H1 (cell line): ENCODE data around the gene TAT. TPM values are rescaled to one million over a fixed set of nuclear protein-coding genes. Genes with fewer than 3 reads are reported as not detected.

Experiments used
- CTCF ChIA-PET: fragments of 300-600 bp; sonication (Branson Sonifier 250); formaldehyde crosslinking; loops from one replicate; lab custom pipeline; 2021; ENCODE audit not compliant: partially characterized antibody; lab: Charles Lee
- POLR2A ChIA-PET: fragments of 300-600 bp; sonication (Branson Sonifier 250); formaldehyde crosslinking; loops from one replicate; lab custom pipeline; 2021; ENCODE audit warnings: inconsistent platforms; ENCODE audit not compliant: partially characterized antibody; lab: Charles Lee
- DNase-seq, 2 experiments: peaks; one replicate each; pipeline versions ENCODE4 v3.0.0 to v3.0.0-alpha.2; 2010 to 2022; ENCODE audit warnings: low spot score in 2 of 2, low read depth in 1 of 2, mixed read lengths in 1 of 2
- FAIRE-seq: peaks from 2 replicates; lab custom pipeline; 2011; peaks lifted over from hg19 to GRCh38; lab: Jason Lieb, UNC
- H2AFZ ChIP-seq: 2 replicates; pipeline ENCODE4 v1.8.1; 2012; ENCODE audit warnings: low read length, inconsistent platforms
- H2AK5ac ChIP-seq: 2 replicates; pipeline ENCODE4 v1.6.1; 2013; ENCODE audit warnings: low read depth, low read length
- H2BK120ac ChIP-seq: replicated peaks from 2 replicates; pipeline ENCODE3; 2013; ENCODE audit warnings: low read depth, low read length, inconsistent platforms
- H2BK12ac ChIP-seq: 2 replicates; pipeline ENCODE4 v1.6.1; 2013; ENCODE audit warnings: low read depth, low read length
- H2BK15ac ChIP-seq: 2 replicates; pipeline ENCODE4 v1.6.1; 2013; ENCODE audit warnings: low read length
- H2BK20ac ChIP-seq: 2 replicates; pipeline ENCODE4 v1.6.1; 2013; ENCODE audit warnings: low read length
- H2BK5ac ChIP-seq: 2 replicates; pipeline ENCODE4 v1.6.1; 2013; ENCODE audit warnings: low read depth, low read length
- H3K14ac ChIP-seq: 2 replicates; pipeline ENCODE4 v1.6.1; 2013; ENCODE audit warnings: inconsistent platforms; ENCODE audit not compliant: insufficient read length
- H3K18ac ChIP-seq: 2 replicates; pipeline ENCODE4 v1.6.1; 2013; ENCODE audit warnings: low read length; ENCODE audit errors: extremely low read depth
- H3K23ac ChIP-seq: 2 replicates; pipeline ENCODE4 v1.6.1; 2013; ENCODE audit warnings: inconsistent platforms; ENCODE audit not compliant: insufficient read length
- H3K23me2 ChIP-seq: 2 replicates; pipeline ENCODE4 v1.6.1; 2013; ENCODE audit warnings: low read depth, low read length
- H3K27ac ChIP-seq: 2 replicates; pipeline ENCODE4 v1.6.1; 2011; ENCODE audit warnings: low read depth, low read length, inconsistent platforms
- H3K27me3 ChIP-seq, 4 experiments: replicated peaks in 1 of 4; 1 replicate in 1 of 4; 2 replicates in 3 of 4; pipeline versions ENCODE4 v1.6.1 to v1.8.1; 2011 to 2013; ENCODE audit warnings: low read length in 3 of 4, mild to moderate bottlenecking in 3 of 4, inconsistent platforms in 2 of 4, mixed read lengths in 2 of 4, moderate library complexity in 1 of 4; ENCODE audit not compliant: control insufficient read depth in 3 of 4, insufficient read depth in 3 of 4; ENCODE audit errors: extremely low read depth in 1 of 4
- H3K36me3 ChIP-seq, 4 experiments: 2 replicates each; pipeline versions ENCODE4 v1.6.1 to v1.8.1; 2011 to 2013; ENCODE audit warnings: mild to moderate bottlenecking in 4 of 4, low read length in 3 of 4, moderate library complexity in 2 of 4, control low read depth in 1 of 4, inconsistent platforms in 1 of 4; ENCODE audit not compliant: insufficient read depth in 4 of 4, control insufficient read depth in 2 of 4
- H3K4ac ChIP-seq: replicated peaks from 2 replicates; pipeline ENCODE3; 2013; ENCODE audit warnings: low read length, low read depth, mixed read lengths, inconsistent platforms; ENCODE audit not compliant: insufficient read length
- H3K4me1 ChIP-seq, 4 experiments: replicated peaks in 1 of 4; 1 replicate in 1 of 4; 2 replicates in 3 of 4; pipeline versions ENCODE4 v1.6.1 to v1.8.1; 2011 to 2013; ENCODE audit warnings: low read length in 3 of 4, inconsistent platforms in 2 of 4, mixed read lengths in 1 of 4; ENCODE audit not compliant: insufficient read depth in 4 of 4, control insufficient read depth in 3 of 4
- H3K4me2 ChIP-seq, 2 experiments: 2 replicates each; pipeline versions ENCODE4 v1.6.1 to v1.8.1; 2011 to 2013; ENCODE audit warnings: low read depth in 2 of 2, low read length in 2 of 2, control low read depth in 1 of 2, inconsistent platforms in 1 of 2, mild to moderate bottlenecking in 1 of 2; ENCODE audit not compliant: insufficient read depth in 1 of 2
- H3K4me3 ChIP-seq, 4 experiments: fragments of 200-600, 300-600 bp in 1 of 4; sonication (generic), shearing (Covaris generic), sonication (Bioruptor Twin) in 1 of 4; 2 replicates each; pipeline versions ENCODE4 v1.5.1 to v1.8.1; 2011 to 2016; ENCODE audit warnings: low read length in 4 of 4, low read depth in 3 of 4, control low read depth in 2 of 4, inconsistent platforms in 2 of 4, mild to moderate bottlenecking in 2 of 4, mixed read lengths in 1 of 4, moderate library complexity in 1 of 4; ENCODE audit not compliant: insufficient read depth in 2 of 4; ENCODE audit errors: extremely low read depth in 1 of 4
- H3K56ac ChIP-seq: replicated peaks from 2 replicates; pipeline ENCODE3; 2013; ENCODE audit warnings: low read depth, mild to moderate bottlenecking, mixed read lengths, low read length, inconsistent platforms; ENCODE audit not compliant: insufficient read length
- H3K79me1 ChIP-seq: 2 replicates; pipeline ENCODE4 v1.6.1; 2013; ENCODE audit warnings: low read depth, low read length, control low read depth
- H3K79me2 ChIP-seq, 2 experiments: 2 replicates each; pipeline versions ENCODE4 v1.6.1 to v1.8.1; 2012 to 2013; ENCODE audit warnings: low read length in 2 of 2, mild to moderate bottlenecking in 2 of 2, inconsistent platforms in 1 of 2; ENCODE audit not compliant: insufficient read depth in 2 of 2, control insufficient read depth in 1 of 2
- H3K9ac ChIP-seq, 4 experiments: replicated peaks in 1 of 4; 1 replicate in 1 of 4; 2 replicates in 3 of 4; pipeline versions ENCODE4 v1.6.1 to v1.8.1; 2011 to 2013; ENCODE audit warnings: low read depth in 3 of 4, low read length in 3 of 4, control low read depth in 2 of 4, mild to moderate bottlenecking in 2 of 4, moderate library complexity in 2 of 4, inconsistent platforms in 1 of 4; ENCODE audit errors: extremely low read depth in 1 of 4
- H3K9me3 ChIP-seq, 2 experiments: 2 replicates each; pipeline versions ENCODE4 v1.6.1 to v1.8.1; 2012 to 2013; ENCODE audit warnings: mild to moderate bottlenecking in 2 of 2, moderate library complexity in 2 of 2, control low read depth in 1 of 2, inconsistent platforms in 1 of 2, low read depth in 1 of 2, low read length in 1 of 2, mixed read lengths in 1 of 2; ENCODE audit not compliant: insufficient read depth in 2 of 2
- H4K20me1 ChIP-seq, 2 experiments: replicated peaks in 1 of 2; 2 replicates each; pipeline versions ENCODE3 to v1.8.1; 2011 to 2013; ENCODE audit warnings: inconsistent platforms in 2 of 2, low read length in 2 of 2, mild to moderate bottlenecking in 1 of 2; ENCODE audit not compliant: insufficient read depth in 2 of 2, control insufficient read depth in 1 of 2
- H4K5ac ChIP-seq: 2 replicates; pipeline ENCODE4 v1.6.1; 2013; ENCODE audit warnings: low read length, low read depth, mixed read lengths, inconsistent platforms; ENCODE audit not compliant: insufficient read length
- H4K8ac ChIP-seq: 2 replicates; pipeline ENCODE4 v1.8.0; 2013; ENCODE audit warnings: mild to moderate bottlenecking, moderate library complexity, low read length, inconsistent platforms; ENCODE audit not compliant: insufficient read depth; ENCODE audit errors: extremely low read depth
- H4K91ac ChIP-seq: replicated peaks from 2 replicates; pipeline ENCODE3; 2013; ENCODE audit warnings: low read length, mixed read lengths, inconsistent platforms; ENCODE audit not compliant: insufficient read length
- CBX8 ChIP-seq: fragments of 300-800, 300-1000 bp; sonication (generic); IDR thresholded peaks from 2 replicates; pipeline ENCODE4 v1.7.1; 2016; ENCODE audit warnings: low read depth, low read length, borderline replicate concordance
- CEBPB ChIP-seq: IDR thresholded peaks from 2 replicates; pipeline ENCODE4 v1.6.1; 2012; ENCODE audit warnings: low read depth, low read length
- CHD2 ChIP-seq: IDR thresholded peaks from 2 replicates; pipeline ENCODE4 v1.6.1; 2012; ENCODE audit warnings: low read length, improper control_type of control experiment
- FOSL1 ChIP-seq: IDR thresholded peaks from 2 replicates; pipeline ENCODE4 v1.6.1; 2011; ENCODE audit warnings: mild to moderate bottlenecking, low read depth, low read length, moderate library complexity; ENCODE audit not compliant: insufficient read depth
- GTF2F1 ChIP-seq: IDR thresholded peaks from 2 replicates; pipeline ENCODE4 v1.6.1; 2012; ENCODE audit warnings: low read depth, low read length, improper control_type of control experiment, borderline replicate concordance
- HDAC2 ChIP-seq, 2 experiments: fragments of 300-600 bp in 1 of 2; sonication (generic) in 1 of 2; IDR thresholded peaks; 2 replicates each; pipeline ENCODE4 v1.6.1; 2011 to 2012; ENCODE audit warnings: low read depth in 2 of 2, low read length in 2 of 2, mild to moderate bottlenecking in 2 of 2, moderate library complexity in 2 of 2, borderline replicate concordance in 1 of 2, inconsistent platforms in 1 of 2
- HDAC6 ChIP-seq: IDR thresholded peaks from one replicate; pipeline ENCODE4 v1.7.1; 2012; ENCODE audit warnings: low read depth, mild to moderate bottlenecking, inconsistent platforms, low read length, moderate library complexity
- KDM5A ChIP-seq: fragments of 200-600 bp; IDR thresholded peaks from 2 replicates; pipeline ENCODE4 v1.7.1; 2012; ENCODE audit warnings: mild to moderate bottlenecking, low read length, inconsistent platforms, mixed read lengths
- MAFK ChIP-seq: IDR thresholded peaks from 2 replicates; pipeline ENCODE4 v1.6.1; 2012; ENCODE audit warnings: low read depth, mild to moderate bottlenecking, improper control_type of control experiment, low read length
- RBBP5 ChIP-seq: IDR thresholded peaks from 2 replicates; pipeline ENCODE4 v1.7.1; 2012; ENCODE audit warnings: low read depth, mild to moderate bottlenecking, inconsistent platforms, low read length, moderate library complexity, borderline replicate concordance
- RFX5 ChIP-seq: IDR thresholded peaks from 2 replicates; pipeline ENCODE4 v1.6.1; 2011; ENCODE audit warnings: low read depth, low read length, improper control_type of control experiment, borderline replicate concordance
- RNF2 ChIP-seq: fragments of 200-900, 300-1000 bp; sonication (generic); IDR thresholded peaks from 2 replicates; pipeline ENCODE4 v1.7.1; 2016; ENCODE audit warnings: borderline replicate concordance, low read depth, mild to moderate bottlenecking, antibody characterized with exemption, low read length; ENCODE audit not compliant: poor library complexity, severe bottlenecking; ENCODE audit errors: missing control alignments
- SAP30 ChIP-seq: fragments of 300-600 bp; sonication (generic); IDR thresholded peaks from 2 replicates; pipeline ENCODE4 v1.7.1; 2012; ENCODE audit warnings: low read length, moderate library complexity, mild to moderate bottlenecking, inconsistent platforms; ENCODE audit not compliant: insufficient read depth, insufficient replicate concordance
- SIN3A ChIP-seq, 2 experiments: IDR thresholded peaks in 1 of 2; conservative IDR thresholded peaks in 1 of 2; 2 replicates each; pipeline ENCODE4 v1.6.1; 2011 to 2012; ENCODE audit warnings: low read length in 2 of 2, improper control_type of control experiment in 1 of 2, low read depth in 1 of 2, mild to moderate bottlenecking in 1 of 2
- TAF7 ChIP-seq: optimal IDR thresholded peaks from 2 replicates; pipeline ENCODE3; 2011; ENCODE audit warnings: low read depth, mild to moderate bottlenecking, inconsistent platforms, low read length, moderate library complexity, borderline replicate concordance
- polyA plus RNA-seq, 7 experiments: library from polyadenylated mRNA; depleted of rRNA in 3 of 7; stranded (reverse) in 5 of 7; unstranded in 2 of 7; fragments of >200 nt in 5 of 7; fragments of 200-250 nt in 2 of 7; gene quantifications; 1 replicate in 5 of 7; 2 replicates in 1 of 7; 4 replicates in 1 of 7; pipeline versions ENCODE4 v1.2.1 to v1.2.3, GENCODE V29; 2011 to 2013; ENCODE audit warnings: missing spikeins in 2 of 7, mixed read lengths in 2 of 7
- total RNA-seq: library from RNA; stranded (reverse); fragmentation: NEBNext Ultra II Directional; extraction: Animal tissue kit (Norgen Biotek cat#: 25700); gene quantifications from 2 replicates; pipeline ENCODE4 v1.2.1, GENCODE V29; 2021

TAT gene
- total and polyA plus RNA-seq, 2 of the 8 experiments (the other 6 are each of a cell fraction or from before 2014, with no cell fraction given) = 0.03 TPM; not detected in 1

GRCh38 chr16:71574702-71575101 is 2.2 kb downstream of the TAT start:
- CTCF ChIA-PET = interaction anchor here (1.5 to 15.5 kb wide), 2 partner anchors 12 to 35 kb away, joined by 3 to 89 read pairs; no protein-coding TSS in a partner anchor
- H3K4ac ChIP-seq = no peak overlapping the region
- POLR2A ChIA-PET = no interaction called here
- H2BK120ac ChIP-seq = no peak overlapping the region
- no peaks in the 10 kb centered on the region for H3K79me1 ChIP-seq
- no peaks in the 10 kb centered on the region for H3K27me3 ChIP-seq
- no peak overlapping the region for H3K4me2 ChIP-seq
- no peak overlapping the region for H3K4me3 ChIP-seq
- H2BK15ac ChIP-seq = no peak overlapping the region
- H3K56ac ChIP-seq = no peak overlapping the region
- DNase-seq (no peak), FAIRE-seq (no peak)
- no peaks in the 10 kb centered on the region for H3K23me2 ChIP-seq
- no peak overlapping the region for H2BK20ac ChIP-seq
- H4K20me1 ChIP-seq = no peaks in the 10 kb centered on the region
- no peak overlapping the region for H4K5ac ChIP-seq
- H3K9me3 ChIP-seq = no peaks in the 10 kb centered on the region
- no peak overlapping the region for H3K23ac ChIP-seq
- H3K27ac ChIP-seq = no peak overlapping the region
- no peak overlapping the region for H2AFZ ChIP-seq
- H3K14ac ChIP-seq = no peak overlapping the region
- H2BK5ac ChIP-seq = no peak overlapping the region
- no peak overlapping the region for H2AK5ac ChIP-seq
- H3K36me3 ChIP-seq = no peaks in the 10 kb centered on the region
- H4K8ac ChIP-seq = no peak overlapping the region
- no peaks in the 10 kb centered on the region for H3K79me2 ChIP-seq
- H3K4me1 ChIP-seq = no peaks in the 10 kb centered on the region
- H4K91ac ChIP-seq = no peak overlapping the region
- H3K18ac ChIP-seq = no peak overlapping the region
- H3K9ac ChIP-seq = no peak overlapping the region
- no peak overlapping the region for H2BK12ac ChIP-seq
- TF ChIP-seq SAP30 = no peak
- no peak for TF ChIP-seq CHD2
- TF ChIP-seq HDAC6 = no peak
- TF ChIP-seq FOSL1 = no peak
- TF ChIP-seq GTF2F1 = no peak
- TF ChIP-seq CBX8 = no peak
- TF ChIP-seq RBBP5 = no peak
- no peak for TF ChIP-seq HDAC2 (IDR thresholded peaks at IDR 0.05; ENCODE audit: borderline replicate concordance in 1 of 2, low read depth in 2 of 2, low read length in 2 of 2)
- TF ChIP-seq RFX5 = no peak
- no peak for TF ChIP-seq MAFK
- no peak for TF ChIP-seq KDM5A
- TF ChIP-seq SIN3A (conservative IDR thresholded peaks at IDR 0.05 in 1 of 2, IDR thresholded peaks at IDR 0.05 in 1 of 2; ENCODE audit: low read depth in 1 of 2, low read length in 2 of 2) = no peak
- no peak for TF ChIP-seq TAF7
- no peak for TF ChIP-seq CEBPB
- no peak for TF ChIP-seq RNF2
